CD4-positive, alpha-beta memory T cell (primary cell): ENCODE measurements around the gene EMC8. TPM values are rescaled to one million over a fixed set of nuclear protein-coding genes. Genes with fewer than 3 reads are reported as not detected.
"Not testable (repeated sequence)": the region's sequence is repeated elsewhere in the genome, so short reads cannot be mapped to it uniquely, and the experiment has no call there.

ENCODE experiments used
- CTCF ChIA-PET: fragments of 350-600 bp; sonication (Branson Sonifier 250); formaldehyde crosslinking; loops from one replicate; lab custom pipeline; 2021; ENCODE audit warnings: inconsistent platforms; ENCODE audit not compliant: partially characterized antibody; lab: Charles Lee
- POLR2A ChIA-PET: fragments of 350-600 bp; sonication (Branson Sonifier 250); formaldehyde crosslinking; loops from one replicate; lab custom pipeline; 2021; ENCODE audit not compliant: partially characterized antibody; lab: Charles Lee
- DNase-seq, 5 donors: peaks; one replicate each; pipeline versions ENCODE4 v3.0.0 to v3.0.0-alpha.2; 2020 to 2022; ENCODE audit warnings: mixed read lengths in 1 of 5
- H3K27ac ChIP-seq: one replicate; pipeline ENCODE4 v1.7.0; 2013; ENCODE audit warnings: low read depth, low read length
- H3K27me3 ChIP-seq: 2 replicates; pipeline ENCODE4 v1.7.0; 2013; ENCODE audit warnings: mild to moderate bottlenecking, low read length, moderate library complexity; ENCODE audit not compliant: insufficient read depth
- H3K36me3 ChIP-seq: 2 replicates; pipeline ENCODE4 v1.7.0; 2013; ENCODE audit warnings: mild to moderate bottlenecking, low read length, moderate library complexity; ENCODE audit not compliant: insufficient read depth
- H3K4me1 ChIP-seq: 2 replicates; pipeline ENCODE4 v1.7.0; 2013; ENCODE audit warnings: mild to moderate bottlenecking, low read length, moderate library complexity; ENCODE audit not compliant: insufficient read depth
- H3K4me3 ChIP-seq, 2 donors: one replicate each; pipeline ENCODE4 v1.7.0; 2013; ENCODE audit warnings: low read length in 2 of 2, mild to moderate bottlenecking in 1 of 2
- H3K9me3 ChIP-seq, 2 donors: one replicate each; pipeline ENCODE4 v1.7.0; 2013; ENCODE audit warnings: low read length in 2 of 2, control low read depth in 1 of 2; ENCODE audit not compliant: control insufficient read depth in 1 of 2
- H3K27ac Mint-ChIP-seq, 7 donors: one replicate each; pipeline ENCODE4 v1.8.0; 2020 to 2021; ENCODE audit warnings: mixed read lengths in 7 of 7, mild to moderate bottlenecking in 6 of 7, inconsistent platforms in 3 of 7, moderate library complexity in 3 of 7
- H3K27me3 Mint-ChIP-seq, 2 donors: one replicate each; pipeline ENCODE4 v1.8.0; 2020 to 2021; ENCODE audit warnings: mixed read lengths in 2 of 2
- H3K36me3 Mint-ChIP-seq, 2 donors: one replicate each; pipeline ENCODE4 v1.8.0; 2020 to 2021; ENCODE audit warnings: mixed read lengths in 2 of 2, inconsistent platforms in 1 of 2, mild to moderate bottlenecking in 1 of 2
- H3K4me1 Mint-ChIP-seq, 4 donors: one replicate each; pipeline ENCODE4 v1.8.0; 2020 to 2021; ENCODE audit warnings: mixed read lengths in 4 of 4, mild to moderate bottlenecking in 1 of 4
- H3K4me3 Mint-ChIP-seq, 8 donors: one replicate each; pipeline ENCODE4 v1.8.0; 2020 to 2021; ENCODE audit warnings: mixed read lengths in 8 of 8, mild to moderate bottlenecking in 7 of 8, moderate library complexity in 6 of 8, inconsistent platforms in 3 of 8
- H3K9me3 Mint-ChIP-seq, 8 donors: one replicate each; pipeline ENCODE4 v1.8.0; 2020 to 2021; ENCODE audit warnings: mixed read lengths in 8 of 8, mild to moderate bottlenecking in 5 of 8, inconsistent platforms in 3 of 8, moderate library complexity in 1 of 8
- intact Hi-C: fragments of 100-400 bp; cut with micrococcal nuclease; formaldehyde crosslinking; loops from one replicate; pipeline ENCODE4 v1.15.1; 2023
- polyA plus RNA-seq, 2 donors: library from polyadenylated mRNA; unstranded; fragments of 300-500 nt; fragmentation: Illumina TruSeq; gene quantifications; one replicate each; pipeline ENCODE4 v1.2.3, GENCODE V29; 2021
- total RNA-seq, 2 experiments: library from RNA; stranded (reverse); gene quantifications; one replicate each; pipeline ENCODE4 v1.2.3, GENCODE V29; 2021

EMC8 gene
- total and polyA plus RNA-seq, 4 experiments from 2014 or later, result 22.1 to 22.8 (median 22.7) TPM

- Mint-ChIP-seq H3K4me1 (peaks cover 0 to 1% (median 0%) of the 10 kb centered on the region in 4 donors), H3K4me3 (no peak overlapping the region), H3K27ac (peak overlapping the region in 1 of 7 donors; percentile 17), H3K27me3 (peaks cover 4 to 11% of the 10 kb centered on the region in 2 donors), H3K36me3 (no peaks in the 10 kb centered on the region), H3K9me3 (peaks cover 0 to 7% (median under 1%) of the 10 kb centered on the region in 8 donors)
- intact Hi-C loops, result no loop called here
- Histone ChIP-seq H3K27ac (no peak overlapping the region), H3K9me3 (no peaks in the 10 kb centered on the region), H3K27me3 (peaks cover 1% of the 10 kb centered on the region), H3K36me3 (no peaks in the 10 kb centered on the region), H3K4me1 (no peaks in the 10 kb centered on the region), H3K4me3 (no peak overlapping the region)
- ChIA-PET POLR2A (no interaction called here), CTCF (no interaction called here)
- no peak for DNase-seq
Observed at GRCh38 chr16:85839681-85840240, 40.4 kb upstream of the EMC8 start.

GRCh38 chr16:85838876-85839585, 39.7 kb upstream of the EMC8 start:
- ChIA-PET CTCF (no interaction called here), POLR2A (no interaction called here)
- H3K27ac Mint-ChIP-seq, result no peak overlapping the region

GRCh38 chr16:85838381-85838780, 39.0 kb upstream of the EMC8 start:
- Histone ChIP-seq H3K4me3 (no peak overlapping the region), H3K36me3 (no peaks in the 10 kb centered on the region), H3K4me1 (no peaks in the 10 kb centered on the region), H3K9me3 (no peaks in the 10 kb centered on the region), H3K27ac (no peak overlapping the region), H3K27me3 (no peaks in the 10 kb centered on the region)
- no peak overlapping the region for H3K27ac Mint-ChIP-seq
- no peak for DNase-seq
- no peaks in the 10 kb centered on the region for H3K4me1 Mint-ChIP-seq
- POLR2A ChIA-PET, result no interaction called here
- CTCF ChIA-PET, result no interaction called here
- H3K4me3 Mint-ChIP-seq, result no peak overlapping the region
- H3K27me3 Mint-ChIP-seq, result peaks cover 3 to 9% of the 10 kb centered on the region in 2 donors
- intact Hi-C loops, result no loop called here
- H3K9me3 Mint-ChIP-seq, result peaks cover 0 to 3% (median 0%) of the 10 kb centered on the region in 8 donors
- H3K36me3 Mint-ChIP-seq, result no peaks in the 10 kb centered on the region

More at GRCh38 chr16:85838876-85839585, 39.7 kb upstream of the EMC8 start:
- intact Hi-C loops, result no loop called here
- Histone ChIP-seq H3K36me3 (no peaks in the 10 kb centered on the region), H3K4me3 (no peak overlapping the region), H3K4me1 (no peaks in the 10 kb centered on the region), H3K27ac (no peak overlapping the region), H3K27me3 (no peaks in the 10 kb centered on the region), H3K9me3 (no peaks in the 10 kb centered on the region)
- H3K4me1 Mint-ChIP-seq, result no peaks in the 10 kb centered on the region
- H3K36me3 Mint-ChIP-seq, result no peaks in the 10 kb centered on the region
- H3K9me3 Mint-ChIP-seq, result peaks cover 0 to 7% (median under 1%) of the 10 kb centered on the region in 8 donors
- DNase-seq, result no peak
- H3K4me3 Mint-ChIP-seq, result no peak overlapping the region
- peaks cover 5 to 9% of the 10 kb centered on the region in 2 donors for H3K27me3 Mint-ChIP-seq

- H3K27ac ChIP-seq, H3K36me3 Mint-ChIP-seq, H3K4me3 ChIP-seq, intact Hi-C loops, H3K4me1 ChIP-seq, H3K4me3 Mint-ChIP-seq, H3K27me3 ChIP-seq, H3K4me1 Mint-ChIP-seq, H3K9me3 ChIP-seq, POLR2A ChIA-PET, DNase-seq, H3K9me3 Mint-ChIP-seq, H3K27ac Mint-ChIP-seq, H3K36me3 ChIP-seq: not testable (repeated sequence)
- CTCF ChIA-PET, result interaction anchor here (5.2 kb wide), 1 partner anchor 17 kb away, joined by 26 read pairs; no protein-coding TSS in a partner anchor
- peaks cover 7 to 12% of the 10 kb centered on the region in 2 donors for H3K27me3 Mint-ChIP-seq
Observed at GRCh38 chr16:85837654-85838053, 38.3 kb upstream of the EMC8 start.

- H3K27ac Mint-ChIP-seq, result no peak overlapping the region
Observed at GRCh38 chr16:85836706-85837582, 37.6 kb upstream of the EMC8 start.

GRCh38 chr16:85835956-85836705, 36.8 kb upstream of the EMC8 start:
- intact Hi-C loops, result no loop called here
- DNase-seq, result no peak
- Histone ChIP-seq H3K4me3 (no peak overlapping the region), H3K4me1 (no peaks in the 10 kb centered on the region), H3K36me3 (no peaks in the 10 kb centered on the region), H3K27me3 (peaks cover 7% of the 10 kb centered on the region), H3K9me3 (no peaks in the 10 kb centered on the region), H3K27ac (no peak overlapping the region)
- Mint-ChIP-seq H3K27ac (no peak overlapping the region), H3K27me3 (peaks cover 18 to 22% of the 10 kb centered on the region in 2 donors), H3K9me3 (peaks cover 0 to 2% (median 0%) of the 10 kb centered on the region in 8 donors), H3K4me3 (no peak overlapping the region), H3K36me3 (no peaks in the 10 kb centered on the region), H3K4me1 (no peaks in the 10 kb centered on the region)
- ChIA-PET POLR2A (no interaction called here), CTCF (interaction anchor here (2.9 to 5.2 kb wide), 2 partner anchors 15 to 150 kb away, joined by 8 to 26 read pairs; no protein-coding TSS in a partner anchor)

More at GRCh38 chr16:85836706-85837582, 37.6 kb upstream of the EMC8 start:
- intact Hi-C loops, result no loop called here
- Histone ChIP-seq H3K36me3 (no peaks in the 10 kb centered on the region), H3K4me3 (no peak overlapping the region), H3K9me3 (no peaks in the 10 kb centered on the region), H3K27ac (no peak overlapping the region), H3K4me1 (no peaks in the 10 kb centered on the region), H3K27me3 (no peaks in the 10 kb centered on the region)
- peaks cover 11 to 16% of the 10 kb centered on the region in 2 donors for H3K27me3 Mint-ChIP-seq
- CTCF ChIA-PET, result interaction anchor here (2.9 to 5.2 kb wide), 2 partner anchors 16 to 149 kb away, joined by 8 to 26 read pairs; no protein-coding TSS in a partner anchor
- POLR2A ChIA-PET, result no interaction called here
- H3K4me3 Mint-ChIP-seq, result no peak overlapping the region
- no peaks in the 10 kb centered on the region for H3K36me3 Mint-ChIP-seq
- H3K4me1 Mint-ChIP-seq, result no peaks in the 10 kb centered on the region
- H3K9me3 Mint-ChIP-seq, result peaks cover 0 to 2% (median 0%) of the 10 kb centered on the region in 8 donors
- DNase-seq, result no peak
